ENCODE results near the gene HEBP1.

The HEBP1 gene

DNA sequence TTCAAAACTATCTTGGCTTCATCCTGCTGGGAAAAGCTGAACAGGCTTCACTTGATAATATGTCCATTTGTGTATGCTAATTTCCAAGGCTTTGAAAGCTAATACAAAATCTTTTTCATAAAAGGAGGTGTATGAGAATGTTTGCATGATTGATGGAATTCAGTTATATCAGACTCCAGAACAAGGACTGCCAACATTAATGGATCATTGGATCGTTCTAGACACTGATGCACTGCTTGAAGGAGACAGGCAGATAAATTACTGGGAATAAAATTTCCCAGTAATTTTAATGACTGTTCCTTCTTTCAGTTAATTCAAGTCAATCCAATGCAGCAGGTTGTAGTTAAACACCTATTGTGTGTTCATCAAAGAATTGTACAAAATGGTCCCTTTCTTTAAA is 48.6 kb downstream of the HEBP1 start:
- Histone ChIP-seq H3K27ac (no peak overlapping the region), H3K36me3 (ENCODE audit: insufficient read depth) (no peaks in the 10 kb centered on the region), H3K79me2 (ENCODE audit: insufficient read depth, low read depth) (no peaks in the 10 kb centered on the region), H3K4me3 (IDR thresholded peaks at IDR 0.05; ENCODE audit: insufficient read depth, low read depth, low read length) (no peak overlapping the region), H3K27me3 (ENCODE audit: insufficient read depth, low read depth) (no peaks in the 10 kb centered on the region), H3K9ac (no peak overlapping the region), H3K4me2 (no peak overlapping the region), H2AFZ (ENCODE audit: low read depth) (no peak overlapping the region), H3K4me1 (ENCODE audit: low read depth, poor library complexity, severe bottlenecking) (no peaks in the 10 kb centered on the region), H4K20me1 (ENCODE audit: insufficient read depth) (no peaks in the 10 kb centered on the region)
- TF ChIP-seq, protein P1, sequence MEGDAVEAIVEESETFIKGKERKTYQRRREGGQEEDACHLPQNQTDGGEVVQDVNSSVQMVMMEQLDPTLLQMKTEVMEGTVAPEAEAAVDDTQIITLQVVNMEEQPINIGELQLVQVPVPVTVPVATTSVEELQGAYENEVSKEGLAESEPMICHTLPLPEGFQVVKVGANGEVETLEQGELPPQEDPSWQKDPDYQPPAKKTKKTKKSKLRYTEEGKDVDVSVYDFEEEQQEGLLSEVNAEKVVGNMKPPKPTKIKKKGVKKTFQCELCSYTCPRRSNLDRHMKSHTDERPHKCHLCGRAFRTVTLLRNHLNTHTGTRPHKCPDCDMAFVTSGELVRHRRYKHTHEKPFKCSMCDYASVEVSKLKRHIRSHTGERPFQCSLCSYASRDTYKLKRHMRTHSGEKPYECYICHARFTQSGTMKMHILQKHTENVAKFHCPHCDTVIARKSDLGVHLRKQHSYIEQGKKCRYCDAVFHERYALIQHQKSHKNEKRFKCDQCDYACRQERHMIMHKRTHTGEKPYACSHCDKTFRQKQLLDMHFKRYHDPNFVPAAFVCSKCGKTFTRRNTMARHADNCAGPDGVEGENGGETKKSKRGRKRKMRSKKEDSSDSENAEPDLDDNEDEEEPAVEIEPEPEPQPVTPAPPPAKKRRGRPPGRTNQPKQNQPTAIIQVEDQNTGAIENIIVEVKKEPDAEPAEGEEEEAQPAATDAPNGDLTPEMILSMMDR (conservative IDR thresholded peaks at IDR 0.05; ENCODE audit: low read depth, low read length) = no peak

DNA sequence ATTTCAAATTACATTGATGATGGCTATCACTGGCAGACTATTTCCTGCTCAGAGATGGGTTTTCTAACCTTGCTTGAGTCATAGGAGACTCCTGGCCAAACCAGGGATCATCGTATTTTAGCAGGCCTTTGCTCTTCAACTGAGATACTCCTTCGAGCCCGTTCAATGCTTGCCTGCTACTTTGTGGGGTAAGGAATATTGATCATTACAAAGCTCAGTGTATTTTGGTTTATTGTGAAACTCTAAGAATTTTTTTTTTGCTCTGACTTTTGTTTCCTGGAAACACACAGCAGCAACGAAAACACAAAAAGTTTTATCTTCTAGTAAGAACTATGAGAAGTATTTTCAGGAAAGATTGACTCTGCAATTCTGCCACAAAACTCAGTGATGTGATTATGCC is 52.2 kb downstream of the HEBP1 start:
- H3K36me3 ChIP-seq (ENCODE audit: insufficient read depth) = no peaks in the 10 kb centered on the region
- H4K20me1 ChIP-seq (ENCODE audit: insufficient read depth) = no peaks in the 10 kb centered on the region
- H3K4me1 ChIP-seq (ENCODE audit: low read depth, poor library complexity, severe bottlenecking) = no peaks in the 10 kb centered on the region
- H3K27me3 ChIP-seq (ENCODE audit: insufficient read depth, low read depth) = no peaks in the 10 kb centered on the region
- H3K4me2 ChIP-seq = no peak overlapping the region
- H2AFZ ChIP-seq (ENCODE audit: low read depth) = no peak overlapping the region
- H3K27ac ChIP-seq = no peak overlapping the region
- no peaks in the 10 kb centered on the region for H3K79me2 ChIP-seq (ENCODE audit: insufficient read depth, low read depth)
- H3K4me3 ChIP-seq (IDR thresholded peaks at IDR 0.05; ENCODE audit: insufficient read depth, low read depth, low read length) = no peak overlapping the region
- TF ChIP-seq, protein P1 (conservative IDR thresholded peaks at IDR 0.05; ENCODE audit: low read depth, low read length) = no peak
- H3K9ac ChIP-seq = no peak overlapping the region

DNA sequence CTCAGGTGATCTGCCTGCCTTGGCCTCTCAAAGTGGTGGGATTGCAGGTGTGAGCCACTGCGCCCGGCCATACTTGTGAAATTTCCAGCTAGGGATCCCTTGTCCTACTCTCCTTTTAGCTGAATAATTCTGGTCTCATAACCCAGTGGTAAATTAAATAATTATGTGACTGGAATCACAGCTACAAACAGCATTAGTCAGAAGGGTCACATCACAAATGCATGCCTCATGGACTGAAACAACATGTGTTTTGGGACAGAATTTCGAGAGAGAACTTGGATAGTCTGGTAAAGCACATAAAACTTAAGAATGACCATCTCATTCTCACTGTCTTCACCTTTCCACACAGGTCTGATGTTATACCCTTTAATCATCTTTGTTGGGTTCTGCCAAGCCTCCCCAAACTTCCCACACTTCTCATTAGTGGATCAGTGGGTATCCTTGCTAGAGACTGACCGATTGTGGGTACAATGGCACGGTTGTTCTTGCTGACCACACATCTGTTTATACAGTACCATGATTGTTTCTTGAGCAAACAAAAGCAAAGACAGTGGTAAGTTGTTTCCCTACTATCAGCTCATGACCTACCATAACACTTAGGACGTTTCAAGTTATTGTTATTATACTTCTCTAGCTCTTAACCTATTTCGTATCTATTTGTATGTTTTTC is 53.2 kb downstream of the HEBP1 start:
- Histone ChIP-seq H3K4me1 (ENCODE audit: low read depth, poor library complexity, severe bottlenecking) (no peaks in the 10 kb centered on the region), H3K36me3 (ENCODE audit: insufficient read depth) (no peaks in the 10 kb centered on the region), H3K4me2 (no peak overlapping the region), H3K27ac (no peak overlapping the region), H3K9ac (no peak overlapping the region), H3K79me2 (ENCODE audit: insufficient read depth, low read depth) (no peaks in the 10 kb centered on the region), H3K27me3 (ENCODE audit: insufficient read depth, low read depth) (no peaks in the 10 kb centered on the region), H3K4me3 (IDR thresholded peaks at IDR 0.05; ENCODE audit: insufficient read depth, low read depth, low read length) (no peak overlapping the region), H4K20me1 (ENCODE audit: insufficient read depth) (no peaks in the 10 kb centered on the region), H2AFZ (ENCODE audit: low read depth) (no peak overlapping the region)
- TF ChIP-seq, protein P1 (conservative IDR thresholded peaks at IDR 0.05; ENCODE audit: low read depth, low read length) = no peak

DNA sequence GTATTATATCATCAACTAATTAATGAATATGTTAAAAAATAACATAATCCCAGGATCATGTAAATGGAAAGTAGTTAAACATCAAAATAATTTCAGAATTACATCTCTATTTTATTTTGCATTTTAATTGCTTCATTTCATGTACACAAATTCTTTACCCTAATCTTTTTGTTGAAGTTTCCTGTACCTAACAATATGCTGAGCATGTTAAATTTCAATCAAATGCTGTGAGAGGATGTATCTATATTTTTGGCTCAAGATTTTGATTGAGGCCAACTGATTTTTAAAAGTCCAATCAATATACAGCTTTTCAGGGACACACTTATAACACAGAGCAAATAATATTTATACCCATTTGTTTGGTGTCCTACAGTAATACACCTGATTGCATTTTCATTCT is 54.5 kb downstream of the HEBP1 start:
- Histone ChIP-seq H3K79me2 (ENCODE audit: insufficient read depth, low read depth) (no peaks in the 10 kb centered on the region), H4K20me1 (ENCODE audit: insufficient read depth) (no peaks in the 10 kb centered on the region), H2AFZ (ENCODE audit: low read depth) (no peak overlapping the region), H3K4me1 (ENCODE audit: low read depth, poor library complexity, severe bottlenecking) (no peaks in the 10 kb centered on the region), H3K27me3 (ENCODE audit: insufficient read depth, low read depth) (no peaks in the 10 kb centered on the region), H3K27ac (no peak overlapping the region), H3K4me2 (no peak overlapping the region), H3K36me3 (ENCODE audit: insufficient read depth) (no peaks in the 10 kb centered on the region), H3K9ac (no peak overlapping the region), H3K4me3 (IDR thresholded peaks at IDR 0.05; ENCODE audit: insufficient read depth, low read depth, low read length) (no peak overlapping the region)
- TF ChIP-seq, protein P1 (conservative IDR thresholded peaks at IDR 0.05; ENCODE audit: low read depth, low read length) = no peak
